Peyer's patch (tissue), 4 donors: Measurements from ENCODE around the gene TUBGCP2. TPM values are rescaled to one million over a fixed set of nuclear protein-coding genes. Genes with fewer than 3 reads are reported as not detected.

Experiments used
- DNase-seq, 3 donors: peaks; one replicate each; pipeline ENCODE4 v3.0.0-alpha.2; 2017 to 2019
- H3K27ac ChIP-seq, 4 donors: fragments of 200-600 bp; sonication (generic); one replicate each; pipeline ENCODE4 v1.5.1; 2016 to 2019
- H3K27me3 ChIP-seq, 2 donors: fragments of 200-600 bp; sonication (generic); one replicate each; pipeline ENCODE4 v1.5.1; 2019
- H3K36me3 ChIP-seq, 3 donors: fragments of 200-600 bp; sonication (generic); one replicate each; pipeline ENCODE4 v1.5.1; 2016 to 2019
- H3K4me1 ChIP-seq, 4 donors: fragments of 200-600 bp; sonication (generic); one replicate each; pipeline ENCODE4 v1.5.1; 2016 to 2019
- H3K4me3 ChIP-seq, 4 donors: fragments of 200-600 bp; sonication (generic); 1 replicate in 3 of 4; 2 replicates in 1 of 4; pipeline ENCODE4 v1.5.1; 2016 to 2019; ENCODE audit warnings: mild to moderate bottlenecking in 1 of 4
- H3K9me3 ChIP-seq, 4 donors: fragments of 200-600 bp; sonication (generic); one replicate each; pipeline ENCODE4 v1.5.1; 2016 to 2019; ENCODE audit warnings: mild to moderate bottlenecking in 1 of 4
- POLR2A ChIP-seq, 2 donors: fragments of 450-650 bp; IDR thresholded peaks; one replicate each; pipeline ENCODE4 v1.5.1; 2017; ENCODE audit warnings: antibody characterized with exemption in 2 of 2, mild to moderate bottlenecking in 2 of 2, moderate library complexity in 2 of 2
- total RNA-seq, 4 donors: library from RNA; depleted of rRNA; stranded (reverse); fragments of >200 nt; gene quantifications; one replicate each; pipeline ENCODE4 v1.1.0, GENCODE V29; 2016
- TF ChIP-seq, protein P1 (sequence below), 6 experiments: fragments of 450-650 bp in 4 of 6; fragments of 200-600 bp in 2 of 6; sonication (generic) in 1 of 6; IDR thresholded peaks; one replicate each; pipeline ENCODE4 v1.5.1; 2017 to 2019; ENCODE audit warnings: antibody characterized with exemption in 6 of 6, mild to moderate bottlenecking in 3 of 6, moderate library complexity in 1 of 6

The TUBGCP2 gene
- total RNA-seq, 4 donors from 2014 or later, result 40.1 to 85.0 (median 67.8) TPM

DNA sequence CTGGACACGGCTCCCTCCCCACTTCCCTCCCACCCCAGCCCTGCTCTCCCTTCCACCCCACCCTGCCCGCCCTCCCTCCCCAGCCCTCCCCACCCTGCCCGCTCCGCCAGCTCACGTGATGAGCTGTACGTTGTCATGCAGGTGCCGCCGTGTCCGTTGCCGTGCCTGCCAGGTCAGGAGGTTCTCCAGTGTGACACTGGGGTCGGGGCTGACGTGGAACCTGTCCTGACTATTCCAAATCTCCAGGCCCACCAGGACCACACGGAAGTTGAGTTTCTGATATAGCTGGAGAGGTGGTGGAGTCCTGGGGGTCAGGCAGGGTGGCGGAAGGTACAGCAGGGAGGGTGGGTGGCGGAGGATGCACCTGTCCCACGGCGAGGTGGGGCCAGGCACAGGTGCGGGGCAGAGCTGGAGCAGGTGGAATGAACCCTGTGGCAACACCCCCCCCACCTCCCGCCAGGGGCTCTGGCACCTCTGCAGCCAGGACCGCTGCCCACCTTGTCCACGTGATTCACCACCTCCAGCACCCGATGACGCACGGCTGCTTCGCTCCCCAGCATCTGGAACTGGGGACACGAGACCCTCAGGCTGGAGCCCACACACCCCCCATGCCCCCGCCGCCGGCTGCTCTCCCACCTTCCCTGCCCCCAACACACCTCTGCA, 36.2 kb downstream of the TUBGCP2 start:
- H3K27ac ChIP-seq, result no peak overlapping the region
- TF ChIP-seq POLR2A (IDR thresholded peaks at IDR 0.05), result no peak
- TF ChIP-seq, protein P1, sequence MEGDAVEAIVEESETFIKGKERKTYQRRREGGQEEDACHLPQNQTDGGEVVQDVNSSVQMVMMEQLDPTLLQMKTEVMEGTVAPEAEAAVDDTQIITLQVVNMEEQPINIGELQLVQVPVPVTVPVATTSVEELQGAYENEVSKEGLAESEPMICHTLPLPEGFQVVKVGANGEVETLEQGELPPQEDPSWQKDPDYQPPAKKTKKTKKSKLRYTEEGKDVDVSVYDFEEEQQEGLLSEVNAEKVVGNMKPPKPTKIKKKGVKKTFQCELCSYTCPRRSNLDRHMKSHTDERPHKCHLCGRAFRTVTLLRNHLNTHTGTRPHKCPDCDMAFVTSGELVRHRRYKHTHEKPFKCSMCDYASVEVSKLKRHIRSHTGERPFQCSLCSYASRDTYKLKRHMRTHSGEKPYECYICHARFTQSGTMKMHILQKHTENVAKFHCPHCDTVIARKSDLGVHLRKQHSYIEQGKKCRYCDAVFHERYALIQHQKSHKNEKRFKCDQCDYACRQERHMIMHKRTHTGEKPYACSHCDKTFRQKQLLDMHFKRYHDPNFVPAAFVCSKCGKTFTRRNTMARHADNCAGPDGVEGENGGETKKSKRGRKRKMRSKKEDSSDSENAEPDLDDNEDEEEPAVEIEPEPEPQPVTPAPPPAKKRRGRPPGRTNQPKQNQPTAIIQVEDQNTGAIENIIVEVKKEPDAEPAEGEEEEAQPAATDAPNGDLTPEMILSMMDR (IDR thresholded peaks at IDR 0.05), result no peak
- no peaks in the 10 kb centered on the region for H3K9me3 ChIP-seq
- no peak overlapping the region for H3K4me3 ChIP-seq
- H3K4me1 ChIP-seq, result peaks cover 0 to 30% (median 17%) of the 10 kb centered on the region in 4 donors
- no peak for DNase-seq
- peaks cover 0 to 5% (median 0%) of the 10 kb centered on the region in 3 donors for H3K36me3 ChIP-seq
- H3K27me3 ChIP-seq, result peaks cover 0 to 7% of the 10 kb centered on the region in 2 donors

DNA sequence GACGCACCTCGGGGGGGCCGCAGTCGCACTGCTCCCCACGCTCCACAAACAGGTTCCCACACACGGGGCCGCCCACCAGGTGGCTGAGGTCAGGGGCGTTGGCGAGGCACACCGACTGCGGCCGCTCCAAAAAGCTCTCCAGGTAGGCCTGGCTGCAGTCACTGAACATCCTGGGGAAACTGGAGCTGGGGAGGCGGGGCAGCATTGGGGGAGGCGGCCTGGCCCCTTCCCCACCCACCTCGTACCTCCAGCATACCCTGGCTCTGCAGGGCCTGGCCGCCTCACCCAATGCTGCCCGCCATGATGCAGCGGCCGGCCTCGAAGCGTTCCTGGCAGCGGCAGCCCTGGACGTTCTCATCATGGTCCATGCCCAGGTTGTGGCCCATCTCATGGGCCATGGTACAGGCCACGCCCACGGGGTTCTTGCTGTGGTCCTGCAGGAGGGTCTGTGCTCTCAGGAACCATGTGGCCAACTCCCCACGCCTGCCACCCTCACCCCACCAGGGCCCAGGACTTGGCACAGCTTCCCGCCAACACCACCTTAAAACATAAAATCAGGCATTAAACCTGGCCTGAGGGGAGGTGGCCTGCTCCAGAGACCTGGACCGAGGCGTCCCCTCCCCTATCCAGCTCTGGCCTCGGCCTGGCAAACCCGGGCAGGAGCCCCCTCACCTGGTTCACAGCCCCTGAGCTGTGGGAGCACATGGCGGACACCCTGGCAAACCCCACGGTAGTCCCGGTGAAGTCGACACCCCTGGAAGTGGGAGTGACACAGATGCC, 37.0 kb downstream of the TUBGCP2 start:
- TF ChIP-seq, protein P1 (IDR thresholded peaks at IDR 0.05), result no peak
- no peak for TF ChIP-seq POLR2A (IDR thresholded peaks at IDR 0.05)
- Histone ChIP-seq H3K27ac (no peak overlapping the region), H3K4me1 (peaks cover 0 to 23% (median 10%) of the 10 kb centered on the region in 4 donors), H3K27me3 (peaks cover 0 to 3% of the 10 kb centered on the region in 2 donors), H3K36me3 (peaks cover 0 to 5% (median 0%) of the 10 kb centered on the region in 3 donors), H3K9me3 (no peaks in the 10 kb centered on the region), H3K4me3 (no peak overlapping the region)
- DNase-seq, result no peak

GRCh38 chr10:133270773-133271297, 37.8 kb downstream of the TUBGCP2 start:
- no peak overlapping the region for H3K27ac ChIP-seq
- no peaks in the 10 kb centered on the region for H3K27me3 ChIP-seq
- no peak for DNase-seq
- H3K4me3 ChIP-seq, result no peak overlapping the region
- H3K36me3 ChIP-seq, result peaks cover 0 to 5% (median 0%) of the 10 kb centered on the region in 3 donors
- TF ChIP-seq, protein P1 (IDR thresholded peaks at IDR 0.05), result no peak
- TF ChIP-seq POLR2A (IDR thresholded peaks at IDR 0.05), result no peak
- peaks cover 0 to 14% (median 3%) of the 10 kb centered on the region in 4 donors for H3K4me1 ChIP-seq
- no peaks in the 10 kb centered on the region for H3K9me3 ChIP-seq

DNA sequence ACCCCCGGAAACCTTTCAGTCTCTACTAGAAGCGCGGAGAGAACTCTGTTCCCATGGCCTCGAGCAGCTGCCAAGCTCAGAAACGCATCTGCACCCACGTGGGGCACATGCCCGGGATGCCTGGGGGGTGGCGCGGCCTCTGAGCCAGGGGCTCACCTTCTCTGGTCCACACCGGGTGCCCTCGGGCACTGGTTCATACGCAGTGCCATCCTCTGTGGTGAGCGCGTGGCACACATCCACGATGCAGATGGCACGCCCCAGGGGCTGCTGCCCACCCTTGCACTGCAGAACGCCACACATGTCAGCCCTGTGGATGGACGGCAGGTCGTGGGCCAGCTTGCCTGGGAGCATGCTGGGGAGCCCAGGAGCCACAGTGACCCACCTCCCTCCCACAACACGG, 38.5 kb downstream of the TUBGCP2 start:
- no peaks in the 10 kb centered on the region for H3K9me3 ChIP-seq
- peaks cover 0 to 5% (median 0%) of the 10 kb centered on the region in 3 donors for H3K36me3 ChIP-seq
- H3K4me3 ChIP-seq, result no peak overlapping the region
- H3K27me3 ChIP-seq, result no peaks in the 10 kb centered on the region
- no peak overlapping the region for H3K27ac ChIP-seq
- TF ChIP-seq, protein P1 (IDR thresholded peaks at IDR 0.05), result no peak
- DNase-seq, result no peak
- peaks cover 0 to 8% (median under 1%) of the 10 kb centered on the region in 4 donors for H3K4me1 ChIP-seq

DNA sequence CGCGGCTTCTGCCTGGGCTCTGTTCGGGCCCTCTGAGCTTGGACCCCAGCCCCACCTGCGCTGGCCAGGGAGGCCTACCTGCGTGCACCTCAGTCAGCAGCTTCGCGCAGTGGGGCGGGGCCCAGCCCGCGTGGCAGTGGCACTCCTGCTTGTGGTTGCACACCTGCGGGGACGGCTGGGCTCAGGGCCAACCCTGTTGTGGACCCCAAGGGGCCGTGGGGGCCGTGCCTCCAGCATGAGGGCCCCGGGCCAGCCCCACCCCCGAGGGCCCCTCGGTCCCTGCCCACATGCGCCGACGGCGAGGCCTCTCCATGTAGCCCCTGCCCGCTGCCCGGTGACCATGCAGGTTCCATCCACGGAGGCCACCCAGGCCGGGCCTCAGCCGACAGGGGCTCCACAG, 39.3 kb downstream of the TUBGCP2 start:
- Histone ChIP-seq H3K4me1 (peaks cover 0 to 5% (median 2%) of the 10 kb centered on the region in 4 donors), H3K4me3 (no peak overlapping the region), H3K9me3 (no peaks in the 10 kb centered on the region), H3K36me3 (peaks cover 0 to 5% (median 0%) of the 10 kb centered on the region in 3 donors), H3K27me3 (no peaks in the 10 kb centered on the region), H3K27ac (no peak overlapping the region)
- TF ChIP-seq, protein P1 (IDR thresholded peaks at IDR 0.05), result no peak
- no peak for TF ChIP-seq POLR2A (IDR thresholded peaks at IDR 0.05)
- DNase-seq, result no peak
